BJ (cell line): ENCODE measurements around the gene SPEM2. TPM values are rescaled to one million over a fixed set of nuclear protein-coding genes. Genes with fewer than 3 reads are reported as not detected.
A peak's percentile ranks its signal among the peaks of the same experiment; 100 is the strongest.

Experiments used
- CTCF ChIA-PET: fragments of 350-600 bp; formaldehyde crosslinking; extraction: SDS; loops from one replicate; lab custom pipeline; 2021; ENCODE audit warnings: antibody characterized with exemption, inconsistent platforms; lab: Yijun Ruan, JAX
- POLR2A ChIA-PET: fragments of 300-600 bp; sonication (Branson Sonifier 250); formaldehyde crosslinking; extraction: SDS; loops from one replicate; lab custom pipeline; 2021; ENCODE audit warnings: antibody characterized with exemption; lab: Charles Lee
- DNase-seq: peaks from one replicate; pipeline ENCODE4 v3.0.0-alpha.2; 2011; ENCODE audit warnings: low read depth
- H3K27me3 ChIP-seq: 2 replicates; pipeline ENCODE4 v1.6.0; 2011; ENCODE audit warnings: low read length; ENCODE audit not compliant: control insufficient read depth, insufficient read depth
- H3K36me3 ChIP-seq: 2 replicates; pipeline ENCODE4 v1.5.1; 2011; ENCODE audit warnings: low read length; ENCODE audit not compliant: control insufficient read depth, insufficient read depth
- H3K4me3 ChIP-seq: 2 replicates; pipeline ENCODE4 v1.5.1; 2011; ENCODE audit warnings: low read depth, mild to moderate bottlenecking, control low read depth, low read length
- polyA plus RNA-seq: library from polyadenylated mRNA; depleted of rRNA; stranded (reverse); fragments of >200 nt; gene quantifications from 2 replicates; pipeline ENCODE4 v1.2.3, GENCODE V29; 2011
- TF ChIP-seq, protein P1 (sequence below): IDR thresholded peaks from 2 replicates; pipeline ENCODE4 v1.5.1; 2011; ENCODE audit warnings: low read depth, mild to moderate bottlenecking, control low read depth, inconsistent platforms, low read length, moderate library complexity; ENCODE audit not compliant: insufficient read depth

Gene SPEM2
- polyA plus RNA-seq, 1 experiment: not detected

GRCh38 chr17:7403727-7403976, 21.8 kb upstream of the SPEM2 start:
- ChIA-PET POLR2A (interaction anchor here (0.6 to 1.1 kb wide), 13 partner anchors 9 to 172 kb away, joined by 3 to 11 read pairs (median 6); partner anchors contain the start of genes NEURL4, PLSCR3 and POLR2A), CTCF (interaction anchor here (0.6 to 4.6 kb wide), 6 partner anchors 15 to 157 kb away, joined by 3 to 22 read pairs (median 6); partner anchors contain the start of genes SENP3 and TMEM95)
- TF ChIP-seq, protein P1, sequence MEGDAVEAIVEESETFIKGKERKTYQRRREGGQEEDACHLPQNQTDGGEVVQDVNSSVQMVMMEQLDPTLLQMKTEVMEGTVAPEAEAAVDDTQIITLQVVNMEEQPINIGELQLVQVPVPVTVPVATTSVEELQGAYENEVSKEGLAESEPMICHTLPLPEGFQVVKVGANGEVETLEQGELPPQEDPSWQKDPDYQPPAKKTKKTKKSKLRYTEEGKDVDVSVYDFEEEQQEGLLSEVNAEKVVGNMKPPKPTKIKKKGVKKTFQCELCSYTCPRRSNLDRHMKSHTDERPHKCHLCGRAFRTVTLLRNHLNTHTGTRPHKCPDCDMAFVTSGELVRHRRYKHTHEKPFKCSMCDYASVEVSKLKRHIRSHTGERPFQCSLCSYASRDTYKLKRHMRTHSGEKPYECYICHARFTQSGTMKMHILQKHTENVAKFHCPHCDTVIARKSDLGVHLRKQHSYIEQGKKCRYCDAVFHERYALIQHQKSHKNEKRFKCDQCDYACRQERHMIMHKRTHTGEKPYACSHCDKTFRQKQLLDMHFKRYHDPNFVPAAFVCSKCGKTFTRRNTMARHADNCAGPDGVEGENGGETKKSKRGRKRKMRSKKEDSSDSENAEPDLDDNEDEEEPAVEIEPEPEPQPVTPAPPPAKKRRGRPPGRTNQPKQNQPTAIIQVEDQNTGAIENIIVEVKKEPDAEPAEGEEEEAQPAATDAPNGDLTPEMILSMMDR: no peak
- H3K36me3 ChIP-seq: 0 out of 2 replicates have a peak, but pooled peaks cover 1% of the 10 kb centered on the region
- H3K27me3 ChIP-seq: no peaks in the 10 kb centered on the region
- H3K4me3 ChIP-seq: peak overlapping the region; percentile 59
- DNase-seq: no peak

DNA sequence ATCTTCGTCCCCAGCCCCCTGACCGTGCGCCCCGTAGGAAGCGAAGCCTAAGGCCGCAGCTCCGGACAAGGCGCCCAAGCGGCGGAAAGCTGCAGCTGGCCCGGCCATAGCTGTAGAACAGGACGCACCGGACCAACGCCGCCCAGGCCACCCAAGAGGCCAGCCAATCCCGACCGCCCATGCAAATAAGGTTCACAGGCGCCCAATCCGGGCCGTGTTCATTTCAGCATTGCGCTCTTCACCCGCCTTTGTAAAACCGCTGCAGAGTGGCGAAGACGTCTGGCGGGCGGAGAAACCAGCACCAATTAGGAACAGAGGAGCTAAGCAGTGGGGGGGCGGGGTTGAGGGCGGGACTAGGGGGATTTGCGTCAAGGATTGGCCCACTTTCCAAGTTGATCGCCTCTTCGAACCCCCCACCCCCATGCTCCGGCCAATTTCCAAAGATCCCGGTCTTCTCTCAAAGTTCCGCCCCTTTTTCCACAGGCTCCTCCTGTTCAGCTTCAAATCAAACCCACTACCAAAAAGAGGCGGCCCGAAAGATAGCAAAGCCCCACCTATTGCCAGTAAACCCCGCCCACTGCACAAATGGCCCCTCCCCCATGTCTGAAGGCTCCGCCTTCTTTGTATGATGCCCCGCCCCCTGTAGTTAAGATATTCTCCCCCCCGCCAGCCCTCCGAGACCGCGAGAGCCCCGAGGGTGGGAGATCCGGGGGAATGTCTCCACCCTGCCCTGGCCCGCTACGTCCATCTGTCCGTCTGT, 21.3 kb upstream of the SPEM2 start, which contains the start of gene TMEM256:
TMEM256 (minus strand) TSS at position 121 of the 760 bp plus-strand sequence; CDS start at position 108, 13 bp downstream.
- ChIA-PET CTCF (interaction anchor here (0.6 to 4.6 kb wide), 7 partner anchors 15 to 157 kb away, joined by 3 to 22 read pairs (median 6); partner anchors contain the start of genes SENP3 and TMEM95), POLR2A (interaction anchor here (0.6 to 1.1 kb wide), 13 partner anchors 9 to 172 kb away, joined by 3 to 11 read pairs (median 6); partner anchors contain the start of genes NEURL4, PLSCR3 and POLR2A)
- no peaks in the 10 kb centered on the region for H3K27me3 ChIP-seq
- DNase-seq: peak; percentile 98
- TF ChIP-seq, protein P1: no peak
- peak within 1 kb of the TSS; percentile 59 for H3K4me3 ChIP-seq
- peaks cover 5% of the 10 kb centered on the region for H3K36me3 ChIP-seq

- POLR2A ChIA-PET: interaction anchor here (0.8 to 1.1 kb wide), 3 partner anchors 11 to 79 kb away, joined by 3 to 7 read pairs (median 5); partner anchors contain the start of genes NEURL4, PLSCR3 and POLR2A
Observed at GRCh38 chr17:7404737-7405349, 20.6 kb upstream of the SPEM2 start.

GRCh38 chr17:7405350-7406234, 19.8 kb upstream of the SPEM2 start:
- ChIA-PET CTCF (interaction anchor here (1.1 to 2.2 kb wide), 3 partner anchors 31 to 359 kb away, joined by 3 to 11 read pairs (median 3); no protein-coding TSS in a partner anchor), POLR2A (no interaction called here)
- TF ChIP-seq, protein P1: no peak
- no peak for DNase-seq
- Histone ChIP-seq H3K27me3 (no peaks in the 10 kb centered on the region), H3K4me3 (peak overlapping the region; percentile 59), H3K36me3 (peaks cover 11% of the 10 kb centered on the region)

More at GRCh38 chr17:7404737-7405349, 20.6 kb upstream of the SPEM2 start:
- peaks cover 9% of the 10 kb centered on the region for H3K36me3 ChIP-seq
- CTCF ChIA-PET: interaction anchor here (0.6 to 2.0 kb wide), 2 partner anchors 91 to 156 kb away, joined by 4 to 6 read pairs; partner anchors contain the start of gene SENP3
- TF ChIP-seq, protein P1: no peak
- peak overlapping the region; percentile 59 for H3K4me3 ChIP-seq
- no peak for DNase-seq
- H3K27me3 ChIP-seq: no peaks in the 10 kb centered on the region
